Thoracic aorta (tissue), 2 donors: ENCODE measurements around the gene C10orf120. TPM values are rescaled to one million over a fixed set of nuclear protein-coding genes. Genes with fewer than 3 reads are reported as not detected.

Experiments used
- ATAC-seq: fragments of 150-250 bp; one replicate; pipeline ENCODE4 v1.8.0; 2017; ENCODE audit warnings: low read depth; ENCODE audit not compliant: insufficient number of reproducible peaks, low FRiP score
- DNase-seq: peaks from one replicate; pipeline ENCODE4 v3.0.0-alpha.2; 2020; ENCODE audit warnings: low spot score
- H3K27ac ChIP-seq, 2 donors: fragments of 200-600 bp; sonication (generic); 1 replicate in 1 of 2; 2 replicates in 1 of 2; pipeline ENCODE4 v1.5.1; 2016; ENCODE audit warnings: mild to moderate bottlenecking in 2 of 2, moderate library complexity in 2 of 2
- H3K27me3 ChIP-seq: fragments of 200-600 bp; sonication (generic); replicated peaks from 2 replicates; pipeline ENCODE4 v1.6.0; 2016; ENCODE audit warnings: mild to moderate bottlenecking; ENCODE audit not compliant: insufficient read depth
- H3K36me3 ChIP-seq: fragments of 200-600 bp; sonication (generic); one replicate; pipeline ENCODE4 v1.5.1; 2016
- H3K4me1 ChIP-seq, 2 donors: fragments of 200-600 bp; sonication (generic); 1 replicate in 1 of 2; 2 replicates in 1 of 2; pipeline versions ENCODE4 v1.5.1 to v1.6.0; 2016; ENCODE audit warnings: low read depth in 2 of 2, mild to moderate bottlenecking in 1 of 2; ENCODE audit not compliant: control insufficient read depth in 1 of 2
- H3K4me3 ChIP-seq: fragments of 200-600 bp; sonication (generic); 2 replicates; pipeline ENCODE4 v1.5.1; 2016; ENCODE audit warnings: mild to moderate bottlenecking
- H3K9me3 ChIP-seq: fragments of 200-600 bp; sonication (generic); 2 replicates; pipeline ENCODE4 v1.5.1; 2016
- total RNA-seq, 2 donors: library from RNA; depleted of rRNA; stranded (reverse); fragments of >200 nt; gene quantifications; one replicate each; pipeline versions ENCODE4 v1.1.0 to v1.2.3, GENCODE V29; 2016
- TF ChIP-seq, protein P1 (sequence below): fragments of 200-600 bp; sonication (generic); IDR thresholded peaks from one replicate; pipeline ENCODE4 v1.5.1; 2019; ENCODE audit warnings: antibody characterized with exemption

Gene C10orf120
- total RNA-seq, 2 donors from 2014 or later, result not detected

DNA sequence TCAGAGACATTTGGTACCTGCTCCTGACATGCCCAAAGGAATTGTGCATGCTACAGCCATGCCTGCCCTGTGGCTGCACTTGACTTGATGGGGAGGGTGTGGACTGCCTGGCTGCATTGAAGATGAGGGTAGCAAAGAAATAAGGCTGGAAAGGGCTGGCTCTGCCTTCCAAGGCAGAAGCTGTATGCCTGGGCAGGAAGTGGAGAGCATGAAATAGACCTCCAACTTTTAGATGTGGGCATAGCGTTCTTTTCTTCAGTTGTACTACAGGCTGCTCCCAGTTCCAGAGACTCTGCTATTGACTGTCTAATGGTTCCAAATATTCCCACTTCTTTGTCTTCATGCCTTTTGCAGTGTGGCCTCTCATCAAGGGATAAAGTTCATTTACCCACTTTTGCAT is 3.0 kb downstream of the C10orf120 start:
- no peaks in the 10 kb centered on the region for H3K9me3 ChIP-seq
- DNase-seq, result no peak
- H3K4me3 ChIP-seq, result no peak overlapping the region
- H3K36me3 ChIP-seq, result no peaks in the 10 kb centered on the region
- no peak for ATAC-seq
- H3K27me3 ChIP-seq, result no peaks in the 10 kb centered on the region
- H3K27ac ChIP-seq, result no peak overlapping the region
- TF ChIP-seq, protein P1, sequence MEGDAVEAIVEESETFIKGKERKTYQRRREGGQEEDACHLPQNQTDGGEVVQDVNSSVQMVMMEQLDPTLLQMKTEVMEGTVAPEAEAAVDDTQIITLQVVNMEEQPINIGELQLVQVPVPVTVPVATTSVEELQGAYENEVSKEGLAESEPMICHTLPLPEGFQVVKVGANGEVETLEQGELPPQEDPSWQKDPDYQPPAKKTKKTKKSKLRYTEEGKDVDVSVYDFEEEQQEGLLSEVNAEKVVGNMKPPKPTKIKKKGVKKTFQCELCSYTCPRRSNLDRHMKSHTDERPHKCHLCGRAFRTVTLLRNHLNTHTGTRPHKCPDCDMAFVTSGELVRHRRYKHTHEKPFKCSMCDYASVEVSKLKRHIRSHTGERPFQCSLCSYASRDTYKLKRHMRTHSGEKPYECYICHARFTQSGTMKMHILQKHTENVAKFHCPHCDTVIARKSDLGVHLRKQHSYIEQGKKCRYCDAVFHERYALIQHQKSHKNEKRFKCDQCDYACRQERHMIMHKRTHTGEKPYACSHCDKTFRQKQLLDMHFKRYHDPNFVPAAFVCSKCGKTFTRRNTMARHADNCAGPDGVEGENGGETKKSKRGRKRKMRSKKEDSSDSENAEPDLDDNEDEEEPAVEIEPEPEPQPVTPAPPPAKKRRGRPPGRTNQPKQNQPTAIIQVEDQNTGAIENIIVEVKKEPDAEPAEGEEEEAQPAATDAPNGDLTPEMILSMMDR, result no peak
- H3K4me1 ChIP-seq, result no peaks in the 10 kb centered on the region

DNA sequence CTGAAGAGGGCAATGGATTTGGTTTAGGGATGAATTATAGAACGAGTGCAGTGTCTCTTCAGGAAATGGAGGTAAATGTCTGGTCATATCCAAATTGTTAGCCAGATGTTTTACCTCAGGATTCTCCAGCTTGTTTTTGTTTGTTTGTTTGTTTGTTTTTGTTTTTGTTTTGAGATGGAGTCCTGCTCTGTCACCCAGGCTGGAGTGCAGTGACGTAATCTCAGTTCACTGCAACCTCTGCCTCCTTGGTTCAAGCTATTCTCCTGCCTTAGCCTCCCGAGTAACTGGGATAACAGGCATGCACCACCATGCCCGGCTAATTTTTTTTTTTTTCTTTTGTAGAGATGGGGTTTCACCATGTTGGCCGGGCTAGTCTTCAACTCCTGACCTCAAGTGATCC is 6.9 kb downstream of the C10orf120 start:
- Histone ChIP-seq H3K4me1 (peaks cover 0 to 15% of the 10 kb centered on the region in 2 donors), H3K9me3 (no peaks in the 10 kb centered on the region), H3K36me3 (no peaks in the 10 kb centered on the region), H3K27me3 (no peaks in the 10 kb centered on the region), H3K27ac (no peak overlapping the region), H3K4me3 (no peak overlapping the region)
- TF ChIP-seq, protein P1, result no peak
- ATAC-seq (no peak), DNase-seq (no peak)

DNA sequence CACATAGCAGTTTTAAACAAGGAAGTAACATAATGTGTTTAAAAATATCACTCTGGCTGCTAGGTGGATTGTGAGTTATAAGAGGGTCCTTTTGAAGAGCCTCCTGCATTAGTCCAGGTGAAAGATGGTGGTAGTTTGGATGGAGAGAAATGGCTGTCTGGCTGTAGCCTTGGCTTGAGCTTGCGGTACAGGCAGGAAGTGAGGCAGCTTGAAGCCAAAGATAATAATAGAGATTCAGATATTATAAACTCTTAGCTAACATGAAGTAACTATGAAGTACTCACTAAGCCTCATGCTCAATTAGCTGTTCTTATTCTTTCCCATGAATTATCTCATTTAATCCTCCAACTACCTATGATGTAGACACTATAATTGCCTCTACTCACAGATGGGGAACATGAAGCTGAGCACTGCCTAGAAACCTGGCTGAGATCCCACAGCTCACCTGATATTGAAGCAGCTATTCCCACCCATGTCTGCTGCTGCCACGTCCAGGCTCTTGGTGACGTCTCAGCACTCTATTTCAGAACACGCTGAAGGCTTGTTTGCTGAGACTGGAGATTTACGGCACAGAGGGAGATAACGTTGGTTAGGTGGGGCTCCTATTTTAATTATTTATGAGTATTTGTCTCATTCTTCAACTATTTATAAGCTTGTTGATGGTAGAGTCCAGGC is 10.4 kb downstream of the C10orf120 start:
- ATAC-seq (peak; percentile 37), DNase-seq (no peak)
- no peaks in the 10 kb centered on the region for H3K9me3 ChIP-seq
- no peaks in the 10 kb centered on the region for H3K27me3 ChIP-seq
- H3K27ac ChIP-seq, result peak overlapping the region; percentile 21 to 38
- H3K36me3 ChIP-seq, result no peaks in the 10 kb centered on the region
- peaks cover 0 to 15% of the 10 kb centered on the region in 2 donors for H3K4me1 ChIP-seq
- no peak overlapping the region for H3K4me3 ChIP-seq
- TF ChIP-seq, protein P1, result no peak

DNA sequence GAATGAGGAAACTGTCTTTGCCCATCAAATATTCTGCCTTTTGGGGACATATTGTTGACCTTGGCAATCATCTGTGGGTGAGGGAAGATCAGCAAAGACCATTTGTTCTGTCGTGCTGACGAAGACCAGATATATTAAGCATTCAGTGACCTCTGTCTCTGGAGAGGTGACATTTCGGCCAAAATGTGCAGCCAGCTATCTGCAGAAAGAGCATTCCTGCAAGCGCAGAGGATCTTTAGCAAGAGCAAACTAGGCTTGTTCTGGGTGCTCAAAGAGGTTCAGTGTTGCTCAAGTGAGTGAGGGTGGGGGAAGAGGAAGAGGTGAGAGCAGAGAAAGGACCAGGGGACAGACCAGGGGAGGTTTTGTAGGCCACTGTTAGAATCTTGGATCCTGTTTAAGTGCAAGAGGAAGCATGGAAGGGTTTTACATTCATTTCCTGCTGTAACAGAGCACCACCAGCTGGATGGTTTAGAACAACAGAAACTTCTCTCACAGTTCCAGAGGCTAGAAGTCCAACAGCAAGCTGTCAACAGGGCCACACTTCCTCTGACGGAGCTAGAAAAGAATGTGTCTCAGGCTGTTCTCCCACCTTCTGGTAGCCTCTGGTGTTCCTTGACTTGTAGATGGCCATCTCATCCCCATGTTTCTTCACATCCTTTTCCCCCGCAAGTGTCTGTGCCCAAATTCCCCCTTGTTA is 11.2 kb downstream of the C10orf120 start:
- Histone ChIP-seq H3K4me1 (peaks cover 0 to 15% of the 10 kb centered on the region in 2 donors), H3K36me3 (no peaks in the 10 kb centered on the region), H3K9me3 (no peaks in the 10 kb centered on the region), H3K27ac (peak overlapping the region; percentile 21 to 38), H3K27me3 (no peaks in the 10 kb centered on the region), H3K4me3 (no peak overlapping the region)
- DNase-seq, result no peak
- TF ChIP-seq, protein P1, result no peak
- no peak for ATAC-seq

DNA sequence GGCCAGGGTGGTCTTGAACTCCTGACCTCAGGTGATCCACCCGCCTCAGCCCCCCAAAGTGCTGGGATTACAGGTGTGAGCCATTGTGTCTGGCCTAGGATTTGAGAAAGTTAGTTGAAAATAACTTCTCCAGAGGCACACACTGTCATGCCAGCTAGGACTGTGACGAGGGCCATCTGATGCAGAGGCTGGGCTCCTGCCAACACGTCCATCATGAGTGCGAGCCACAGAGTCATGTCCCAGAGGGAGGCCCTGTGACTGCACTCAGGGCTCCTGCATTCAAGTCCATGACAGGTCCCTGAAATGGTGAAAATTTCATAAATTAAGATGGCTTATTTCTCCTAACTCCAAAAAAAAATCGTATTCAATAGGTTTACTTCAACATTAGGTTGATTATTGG is 17.1 kb downstream of the C10orf120 start:
- Histone ChIP-seq H3K27me3 (no peaks in the 10 kb centered on the region), H3K27ac (no peak overlapping the region), H3K9me3 (no peaks in the 10 kb centered on the region), H3K4me1 (no peaks in the 10 kb centered on the region), H3K4me3 (no peak overlapping the region), H3K36me3 (no peaks in the 10 kb centered on the region)
- TF ChIP-seq, protein P1, result no peak
- no peak for ATAC-seq
- DNase-seq, result no peak
